Measurements from ENCODE around the gene OR10H2.
"Not testable (repeated sequence)": the region's sequence is repeated elsewhere in the genome, so short reads cannot be mapped to it uniquely, and the experiment has no call there.

Gene OR10H2

GRCh38 chr19:15727724-15728123 is at the start of gene OR10H2:
TSS of gene OR10H2 (plus strand) at chr19:15728024. CDS start at chr19:15728044, 20 bp downstream.
- no peak for DNase-seq

GRCh38 chr19:15679089-15679488 is 48.7 kb upstream of the OR10H2 start:
- no peak for DNase-seq

- not testable (repeated sequence) for DNase-seq
Observed at GRCh38 chr19:15679865-15680264, 48.0 kb upstream of the OR10H2 start.

GRCh38 chr19:15680478-15681322 is 47.1 kb upstream of the OR10H2 start:
- DNase-seq = no peak

GRCh38 chr19:15683411-15683810 is 44.4 kb upstream of the OR10H2 start:
- DNase-seq = no peak

- no peak for DNase-seq
Observed at GRCh38 chr19:15684828-15685227, 43.0 kb upstream of the OR10H2 start.

- no peak for DNase-seq
Observed at GRCh38 chr19:15696654-15697194, 31.1 kb upstream of the OR10H2 start.

GRCh38 chr19:15701757-15702533 is 25.9 kb upstream of the OR10H2 start:
- DNase-seq = peak; percentile 26

- peak; percentile 80 for DNase-seq
Observed at GRCh38 chr19:15702534-15702930, 25.3 kb upstream of the OR10H2 start.

- no peak for DNase-seq
Observed at GRCh38 chr19:15714638-15715037, 13.2 kb upstream of the OR10H2 start.

- no peak for DNase-seq
Observed at GRCh38 chr19:15715642-15716041, 12.2 kb upstream of the OR10H2 start.

- no peak for DNase-seq
Observed at GRCh38 chr19:15717809-15718208, 10.0 kb upstream of the OR10H2 start.

GRCh38 chr19:15721268-15721667 is 6.6 kb upstream of the OR10H2 start:
- DNase-seq = no peak

- DNase-seq = no peak
Observed at GRCh38 chr19:15722956-15723355, 4.9 kb upstream of the OR10H2 start.

GRCh38 chr19:15730538-15730937 is 2.7 kb downstream of the OR10H2 start:
- DNase-seq = no peak

- no peak for DNase-seq
Observed at GRCh38 chr19:15732388-15732787, 4.6 kb downstream of the OR10H2 start.

GRCh38 chr19:15733895-15734294 is 6.1 kb downstream of the OR10H2 start:
- DNase-seq = no peak

- no peak for DNase-seq
Observed at GRCh38 chr19:15737722-15738121, 9.9 kb downstream of the OR10H2 start, which contains the start of gene OR10H3. TSS of gene OR10H3 (plus strand) at chr19:15737985. CDS start at chr19:15741393, 3,408 bp downstream.

GRCh38 chr19:15740785-15741184 is 13.0 kb downstream of the OR10H2 start:
- DNase-seq = no peak

GRCh38 chr19:15748239-15748638 is 20.4 kb downstream of the OR10H2 start:
- no peak for DNase-seq

GRCh38 chr19:15758379-15758778 is 30.6 kb downstream of the OR10H2 start:
- DNase-seq = no peak

- DNase-seq = no peak
Observed at GRCh38 chr19:15759962-15760565, 32.2 kb downstream of the OR10H2 start.

GRCh38 chr19:15769586-15769985 is 41.8 kb downstream of the OR10H2 start:
- DNase-seq = no peak

Data from femur (tissue), 1 donor.